Fibroblast of villous mesenchyme (primary cell): ENCODE results near the gene KRT2. TPM values are rescaled to one million over a fixed set of nuclear protein-coding genes. Genes with fewer than 3 reads are reported as not detected.

Source experiments
- DNase-seq: peaks from one replicate; pipeline ENCODE4 v3.0.0-alpha.2; 2010; ENCODE audit warnings: low read depth
- H3K4me3 ChIP-seq: 2 replicates; pipeline ENCODE4 v1.5.1; 2011; ENCODE audit warnings: low read depth, mild to moderate bottlenecking, low read length
- total RNA-seq: library from RNA; depleted of rRNA; stranded (reverse); fragments of >200 nt; gene quantifications from 2 replicates; pipeline ENCODE4 v1.2.3, GENCODE V29; 2012
- TF ChIP-seq, protein P1 (sequence below): IDR thresholded peaks from 2 replicates; pipeline ENCODE4 v1.5.1; 2012; ENCODE audit warnings: low read depth, mild to moderate bottlenecking, low read length; ENCODE audit not compliant: insufficient read depth

The KRT2 gene
- total RNA-seq, 1 donor: not detected

DNA sequence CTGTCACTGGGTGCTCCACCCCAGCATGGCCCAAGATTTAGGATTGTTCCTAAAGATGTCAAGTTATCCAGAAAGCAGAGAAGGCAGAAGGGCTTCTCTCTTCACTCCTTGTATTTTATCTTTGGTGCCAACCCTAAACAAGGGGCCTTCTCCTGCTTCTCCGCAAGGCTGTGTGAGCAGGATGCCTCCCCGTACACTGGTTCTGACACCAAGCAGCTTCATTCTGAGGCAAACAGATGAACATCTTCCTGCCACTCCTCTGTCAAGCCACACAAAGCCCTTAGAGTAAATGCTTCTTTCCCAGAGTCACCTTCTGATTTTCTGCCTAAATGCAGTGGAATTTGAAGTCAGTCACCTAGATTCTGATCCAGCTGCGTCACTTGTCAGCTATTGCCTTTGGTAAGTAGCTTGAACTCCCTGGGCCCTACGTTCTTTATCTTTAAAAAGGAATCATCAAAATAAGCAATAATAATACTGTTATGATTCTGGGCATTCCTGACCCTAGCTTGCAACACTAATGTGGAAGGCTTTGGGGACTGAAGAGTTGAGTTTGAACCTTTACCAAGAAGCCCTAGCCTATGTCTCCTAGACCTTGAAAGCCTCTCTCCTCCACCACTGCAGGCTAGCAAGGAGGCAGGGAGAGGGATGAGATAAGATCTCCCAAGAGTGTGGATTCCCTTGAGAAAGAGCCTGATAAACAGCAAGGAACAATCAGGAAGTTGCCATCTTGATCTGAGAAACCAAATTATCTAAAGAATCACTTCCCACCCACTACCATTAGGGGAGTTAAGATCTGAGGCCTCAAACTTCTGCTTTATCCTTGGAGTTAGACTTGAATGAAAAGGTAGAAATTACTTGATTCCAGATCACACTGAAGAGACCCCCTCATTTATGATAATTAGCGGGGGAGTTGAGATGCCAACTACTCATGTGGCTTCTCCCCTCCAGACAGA lies 39.3 kb downstream of the KRT2 start:
- H3K4me3 ChIP-seq: no peak overlapping the region
- DNase-seq: no peak
- TF ChIP-seq, protein P1, sequence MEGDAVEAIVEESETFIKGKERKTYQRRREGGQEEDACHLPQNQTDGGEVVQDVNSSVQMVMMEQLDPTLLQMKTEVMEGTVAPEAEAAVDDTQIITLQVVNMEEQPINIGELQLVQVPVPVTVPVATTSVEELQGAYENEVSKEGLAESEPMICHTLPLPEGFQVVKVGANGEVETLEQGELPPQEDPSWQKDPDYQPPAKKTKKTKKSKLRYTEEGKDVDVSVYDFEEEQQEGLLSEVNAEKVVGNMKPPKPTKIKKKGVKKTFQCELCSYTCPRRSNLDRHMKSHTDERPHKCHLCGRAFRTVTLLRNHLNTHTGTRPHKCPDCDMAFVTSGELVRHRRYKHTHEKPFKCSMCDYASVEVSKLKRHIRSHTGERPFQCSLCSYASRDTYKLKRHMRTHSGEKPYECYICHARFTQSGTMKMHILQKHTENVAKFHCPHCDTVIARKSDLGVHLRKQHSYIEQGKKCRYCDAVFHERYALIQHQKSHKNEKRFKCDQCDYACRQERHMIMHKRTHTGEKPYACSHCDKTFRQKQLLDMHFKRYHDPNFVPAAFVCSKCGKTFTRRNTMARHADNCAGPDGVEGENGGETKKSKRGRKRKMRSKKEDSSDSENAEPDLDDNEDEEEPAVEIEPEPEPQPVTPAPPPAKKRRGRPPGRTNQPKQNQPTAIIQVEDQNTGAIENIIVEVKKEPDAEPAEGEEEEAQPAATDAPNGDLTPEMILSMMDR: no peak

DNA sequence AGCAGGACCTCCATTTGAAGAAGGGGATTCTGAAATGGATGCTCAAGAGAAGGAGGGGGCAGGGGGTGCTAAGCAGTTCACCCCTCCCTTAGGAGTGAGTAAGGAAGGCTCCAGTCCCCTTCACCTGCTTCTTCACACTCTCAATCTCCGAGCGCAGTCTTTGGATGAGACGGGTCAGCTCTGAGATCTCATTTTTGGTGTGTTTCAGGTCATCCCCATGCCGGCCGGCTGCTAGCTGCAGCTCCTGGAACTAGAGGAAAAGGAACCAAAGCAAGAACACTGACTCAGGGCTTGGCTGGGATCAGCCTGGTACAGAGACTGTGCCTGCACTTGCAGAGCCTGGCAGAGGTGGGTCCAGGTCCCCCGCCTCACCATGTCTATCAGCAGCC lies 40.9 kb downstream of the KRT2 start:
- H3K4me3 ChIP-seq: no peak overlapping the region
- DNase-seq: no peak
- TF ChIP-seq, protein P1: no peak

DNA sequence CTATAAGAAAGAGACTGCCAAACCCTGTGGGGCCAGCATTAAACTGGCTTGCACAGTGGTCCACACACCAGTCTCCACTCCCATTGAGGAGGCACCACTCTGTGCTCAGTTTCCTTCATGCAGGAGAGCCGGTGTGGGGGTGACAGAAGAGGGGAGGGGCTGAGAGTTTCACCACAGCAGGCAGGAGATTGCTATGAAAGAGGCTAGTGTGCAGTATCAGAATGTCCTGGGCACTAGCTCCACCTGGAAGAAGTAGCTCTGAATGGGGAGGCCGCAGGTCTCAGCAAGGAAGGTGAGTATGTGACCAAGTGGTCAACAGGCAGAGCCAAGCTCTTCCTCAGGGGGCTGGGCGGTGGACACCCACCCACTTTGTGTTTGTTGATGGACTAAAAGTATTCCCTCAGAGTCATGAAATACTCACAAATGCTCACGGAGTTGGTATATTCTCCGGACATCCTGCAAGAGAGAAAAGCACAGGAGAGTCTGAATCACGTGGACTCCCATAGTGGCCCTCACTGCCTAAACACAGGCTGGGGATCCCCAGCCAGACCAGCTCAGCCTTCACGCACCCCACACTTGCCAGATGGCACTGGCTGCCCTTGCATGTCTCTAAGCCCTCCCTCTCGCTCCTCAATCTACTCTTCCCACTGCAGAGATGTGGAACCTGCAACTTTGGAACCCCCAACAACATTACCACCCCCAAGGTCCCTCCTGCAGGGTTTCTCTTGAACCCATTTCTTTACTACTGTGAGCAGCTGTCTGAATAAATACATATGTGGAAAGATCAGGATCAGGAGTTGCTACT lies 43.0 kb downstream of the KRT2 start:
- no peak overlapping the region for H3K4me3 ChIP-seq
- DNase-seq: no peak
- TF ChIP-seq, protein P1: no peak

DNA sequence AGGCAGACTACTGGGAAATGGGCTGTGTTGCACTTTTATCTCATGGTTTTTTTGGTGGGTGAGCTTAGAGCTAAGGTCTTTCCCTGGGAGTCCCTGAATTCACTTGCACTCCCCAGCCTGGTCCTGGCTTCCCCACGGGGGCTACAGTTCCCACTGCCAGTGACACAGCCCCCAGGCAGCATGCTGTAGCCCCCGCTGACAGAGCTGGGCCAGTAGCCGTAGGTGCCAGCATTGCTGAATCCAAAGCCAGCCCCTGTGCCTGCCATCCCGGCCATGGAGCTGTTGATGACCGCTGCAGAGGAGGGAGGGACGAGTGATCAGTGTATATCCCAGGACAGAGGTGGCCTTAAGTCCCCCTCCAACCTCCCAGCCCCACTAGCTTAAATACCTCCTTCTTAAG lies 43.9 kb downstream of the KRT2 start:
- TF ChIP-seq, protein P1: no peak
- H3K4me3 ChIP-seq: no peak overlapping the region
- no peak for DNase-seq

DNA sequence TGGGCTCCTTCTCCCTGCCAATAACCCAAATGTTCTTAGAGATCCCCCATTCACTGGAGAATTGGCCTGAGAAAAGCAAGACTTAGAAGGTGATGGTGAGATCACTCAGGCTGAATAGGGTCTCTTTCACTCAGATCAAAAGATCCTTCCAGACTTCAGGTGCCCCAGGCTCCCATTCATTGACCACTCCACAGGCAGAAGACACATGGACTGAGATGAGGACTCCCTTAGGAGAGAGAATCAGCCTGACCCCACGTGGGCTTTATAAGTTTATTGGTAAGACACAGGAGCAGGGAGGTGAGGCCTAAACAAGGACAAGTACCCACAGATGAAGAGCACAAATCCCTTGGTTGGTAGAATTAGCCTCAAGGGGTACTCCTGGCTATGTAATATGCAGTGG lies 44.7 kb downstream of the KRT2 start:
- H3K4me3 ChIP-seq: no peak overlapping the region
- TF ChIP-seq, protein P1: no peak
- DNase-seq: no peak

DNA sequence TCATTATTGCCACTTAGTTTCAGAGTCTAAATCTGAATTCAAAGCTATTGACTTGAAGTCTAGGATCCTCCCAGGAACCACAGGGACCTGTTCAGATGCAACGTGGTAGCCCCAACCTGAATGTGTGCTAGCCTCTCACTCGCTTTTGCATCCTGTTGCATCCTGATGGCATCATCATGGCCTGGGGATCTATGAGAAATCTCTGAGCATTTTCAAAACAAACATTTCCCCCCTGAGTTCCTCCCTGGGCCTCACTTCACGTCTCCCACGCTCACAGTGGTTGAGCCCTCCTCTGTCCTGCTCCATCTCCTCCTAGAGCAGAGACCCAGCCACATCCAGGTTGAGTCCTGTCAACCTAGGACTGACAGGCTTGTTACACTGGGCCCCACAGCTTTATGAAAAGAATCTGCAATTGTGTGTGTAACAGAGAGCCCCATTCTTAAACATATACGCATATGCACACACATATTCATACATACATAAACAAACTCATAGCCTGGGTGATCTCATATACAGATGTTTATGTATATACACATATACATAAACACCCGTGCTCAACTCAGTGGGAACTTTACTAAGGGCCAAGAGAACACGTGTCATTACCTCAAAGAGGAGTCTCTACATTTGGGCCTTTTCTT lies 45.3 kb downstream of the KRT2 start:
- DNase-seq: no peak
- H3K4me3 ChIP-seq: no peak overlapping the region
- TF ChIP-seq, protein P1: no peak
